Measurements from ENCODE around the gene CPT1B. TPM values are rescaled to one million over a fixed set of nuclear protein-coding genes. Genes with fewer than 3 reads are reported as not detected.
"Not testable (repeated sequence)": the region's sequence is repeated elsewhere in the genome, so short reads cannot be mapped to it uniquely, and the experiment has no call there.

Gene CPT1B
- polyA plus RNA-seq, 3 donors: 0.18 to 66.9 TPM; not detected in 1

DNA sequence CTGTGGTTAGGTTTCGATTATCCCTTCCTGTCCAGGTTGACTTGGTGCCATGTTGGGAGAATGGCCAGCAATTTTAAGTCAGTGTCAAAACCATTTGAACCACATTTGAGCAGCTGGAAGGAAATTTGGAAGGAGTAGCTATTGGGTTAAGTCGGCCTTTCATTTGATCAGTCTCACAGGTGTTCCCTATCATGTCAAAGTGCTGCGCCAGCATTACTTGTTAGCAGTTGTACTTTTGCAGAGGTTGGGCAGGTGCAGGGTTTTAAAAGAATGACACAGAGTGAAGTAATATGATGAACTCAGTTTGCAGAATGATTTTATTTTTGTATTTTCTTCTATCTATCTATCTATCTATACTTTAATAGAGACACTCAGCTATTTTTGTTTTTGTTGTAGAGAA lies 42.0 kb downstream of the CPT1B start:
- TF ChIP-seq, protein P1, sequence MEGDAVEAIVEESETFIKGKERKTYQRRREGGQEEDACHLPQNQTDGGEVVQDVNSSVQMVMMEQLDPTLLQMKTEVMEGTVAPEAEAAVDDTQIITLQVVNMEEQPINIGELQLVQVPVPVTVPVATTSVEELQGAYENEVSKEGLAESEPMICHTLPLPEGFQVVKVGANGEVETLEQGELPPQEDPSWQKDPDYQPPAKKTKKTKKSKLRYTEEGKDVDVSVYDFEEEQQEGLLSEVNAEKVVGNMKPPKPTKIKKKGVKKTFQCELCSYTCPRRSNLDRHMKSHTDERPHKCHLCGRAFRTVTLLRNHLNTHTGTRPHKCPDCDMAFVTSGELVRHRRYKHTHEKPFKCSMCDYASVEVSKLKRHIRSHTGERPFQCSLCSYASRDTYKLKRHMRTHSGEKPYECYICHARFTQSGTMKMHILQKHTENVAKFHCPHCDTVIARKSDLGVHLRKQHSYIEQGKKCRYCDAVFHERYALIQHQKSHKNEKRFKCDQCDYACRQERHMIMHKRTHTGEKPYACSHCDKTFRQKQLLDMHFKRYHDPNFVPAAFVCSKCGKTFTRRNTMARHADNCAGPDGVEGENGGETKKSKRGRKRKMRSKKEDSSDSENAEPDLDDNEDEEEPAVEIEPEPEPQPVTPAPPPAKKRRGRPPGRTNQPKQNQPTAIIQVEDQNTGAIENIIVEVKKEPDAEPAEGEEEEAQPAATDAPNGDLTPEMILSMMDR (IDR thresholded peaks at IDR 0.05): no peak
- H3K79me2 ChIP-seq (ENCODE audit: insufficient read depth, low read length): peaks cover 46% of the 10 kb centered on the region
- H3K27me3 Mint-ChIP-seq (ENCODE audit: low read depth in 3 of 3): peaks cover 0 to 1% (median 0%) of the 10 kb centered on the region in 3 donors
- H3K4me3 ChIP-seq (replicated peaks in 1 of 3; ENCODE audit: low read depth in 2 of 3, low read length in 3 of 3): no peak overlapping the region
- peaks cover 89% of the 10 kb centered on the region in 2 donors for H3K4me1 ChIP-seq (ENCODE audit: control insufficient read depth in 1 of 2, insufficient read depth in 2 of 2, low read length in 2 of 2)
- H3K4me3 Mint-ChIP-seq: no peak overlapping the region
- H3K27ac Mint-ChIP-seq: peak overlapping the region in 5 of 7 donors; percentile 15 to 100 (median 88)
- no peaks in the 10 kb centered on the region for H4K20me1 ChIP-seq (ENCODE audit: insufficient read depth, low read length)
- no peaks in the 10 kb centered on the region for H3K36me3 ChIP-seq (replicated peaks in 1 of 2; ENCODE audit: control insufficient read depth in 1 of 2, insufficient read depth in 2 of 2, low read length in 2 of 2)
- intact Hi-C loops (cut with micrococcal nuclease): loop anchor here in 1 of 2 donors (10.0 kb wide), 1 partner anchor 601 kb away; no protein-coding TSS in a partner anchor
- H3K9me3 Mint-ChIP-seq: no peaks in the 10 kb centered on the region
- WGBS (ENCODE audit: insufficient coverage): 71% methylated on average over 1 of the region's 3 CpGs
- no peak overlapping the region for H3K9ac ChIP-seq (ENCODE audit: insufficient read depth, low read length, poor library complexity, severe bottlenecking)
- H3K27me3 ChIP-seq (ENCODE audit: control insufficient read depth in 2 of 2, insufficient read depth in 2 of 2, low read length in 2 of 2): no peaks in the 10 kb centered on the region
- no peaks in the 10 kb centered on the region for H3K9me3 ChIP-seq (replicated peaks in 1 of 2; ENCODE audit: control insufficient read depth in 1 of 2, insufficient read depth in 1 of 2, low read length in 2 of 2)
- peaks cover 73% of the 10 kb centered on the region for H3K4me1 Mint-ChIP-seq
- H3K27ac ChIP-seq (ENCODE audit: low read depth in 1 of 2, low read length in 2 of 2): peak overlapping the region in 1 of 2 donors; percentile 100
- no peak for DNase-seq
- H3K36me3 Mint-ChIP-seq: peaks cover 5 to 7% of the 10 kb centered on the region in 2 donors
- H2AFZ ChIP-seq (ENCODE audit: insufficient read depth, low read depth, low read length, poor library complexity, severe bottlenecking): no peak overlapping the region
- H3K4me2 ChIP-seq (replicated peaks; ENCODE audit: extremely low read depth, low read length, poor library complexity, severe bottlenecking): no peak overlapping the region

DNA sequence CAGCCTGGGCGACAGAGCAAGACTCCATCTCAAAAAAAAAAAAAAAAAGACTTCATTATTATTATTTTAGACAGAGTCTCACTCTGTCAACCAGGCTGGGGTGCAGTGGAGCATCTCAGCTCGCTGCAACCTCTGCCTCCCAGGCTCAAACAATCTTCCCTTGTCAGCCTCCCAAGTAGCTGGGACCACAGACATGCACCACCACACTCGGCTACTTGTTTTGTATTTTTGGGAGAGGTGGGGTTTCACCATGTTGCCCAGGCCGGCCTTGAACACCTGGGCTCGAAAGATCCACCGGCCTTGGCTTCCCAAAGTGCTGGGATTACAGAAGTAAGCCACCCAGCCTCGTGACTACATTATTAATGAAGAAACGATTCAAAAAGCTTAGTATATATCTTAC lies 43.1 kb downstream of the CPT1B start:
- H3K27me3 ChIP-seq (ENCODE audit: control insufficient read depth in 2 of 2, insufficient read depth in 2 of 2, low read length in 2 of 2): no peaks in the 10 kb centered on the region
- peak overlapping the region; percentile 55 for H3K9ac ChIP-seq (ENCODE audit: insufficient read depth, low read length, poor library complexity, severe bottlenecking)
- H4K20me1 ChIP-seq (ENCODE audit: insufficient read depth, low read length): no peaks in the 10 kb centered on the region
- H3K36me3 ChIP-seq (replicated peaks in 1 of 2; ENCODE audit: control insufficient read depth in 1 of 2, insufficient read depth in 2 of 2, low read length in 2 of 2): no peaks in the 10 kb centered on the region
- peak overlapping the region in 1 of 3 experiments; percentile 41 for H3K4me3 ChIP-seq (replicated peaks in 1 of 3; ENCODE audit: low read depth in 2 of 3, low read length in 3 of 3)
- TF ChIP-seq, protein P1 (IDR thresholded peaks at IDR 0.05): no peak
- no peaks in the 10 kb centered on the region for H3K9me3 ChIP-seq (replicated peaks in 1 of 2; ENCODE audit: control insufficient read depth in 1 of 2, insufficient read depth in 1 of 2, low read length in 2 of 2)
- peaks cover 5 to 7% of the 10 kb centered on the region in 2 donors for H3K36me3 Mint-ChIP-seq
- H3K4me2 ChIP-seq (replicated peaks; ENCODE audit: extremely low read depth, low read length, poor library complexity, severe bottlenecking): peak overlapping the region; percentile 47
- H3K9me3 Mint-ChIP-seq: no peaks in the 10 kb centered on the region
- peak overlapping the region; percentile 99 to 100 (median 99) for H3K27ac Mint-ChIP-seq
- H3K4me1 Mint-ChIP-seq: peaks cover 63% of the 10 kb centered on the region
- H3K27me3 Mint-ChIP-seq (ENCODE audit: low read depth in 3 of 3): no peaks in the 10 kb centered on the region
- DNase-seq: no peak
- H2AFZ ChIP-seq (ENCODE audit: insufficient read depth, low read depth, low read length, poor library complexity, severe bottlenecking): no peak overlapping the region
- no CpG with 5 or more reads among the region's 8 CpGs for WGBS (ENCODE audit: insufficient coverage)
- intact Hi-C loops (cut with micrococcal nuclease): loop anchor here in 1 of 2 donors (10.0 kb wide), 1 partner anchor 600 kb away; no protein-coding TSS in a partner anchor
- H3K27ac ChIP-seq (ENCODE audit: low read depth in 1 of 2, low read length in 2 of 2): peak overlapping the region; percentile 100
- peak overlapping the region in 1 of 2 donors; percentile 59 for H3K4me3 Mint-ChIP-seq
- peaks cover 83 to 85% of the 10 kb centered on the region in 2 donors for H3K4me1 ChIP-seq (ENCODE audit: control insufficient read depth in 1 of 2, insufficient read depth in 2 of 2, low read length in 2 of 2)
- H3K79me2 ChIP-seq (ENCODE audit: insufficient read depth, low read length): peaks cover 57% of the 10 kb centered on the region

DNA sequence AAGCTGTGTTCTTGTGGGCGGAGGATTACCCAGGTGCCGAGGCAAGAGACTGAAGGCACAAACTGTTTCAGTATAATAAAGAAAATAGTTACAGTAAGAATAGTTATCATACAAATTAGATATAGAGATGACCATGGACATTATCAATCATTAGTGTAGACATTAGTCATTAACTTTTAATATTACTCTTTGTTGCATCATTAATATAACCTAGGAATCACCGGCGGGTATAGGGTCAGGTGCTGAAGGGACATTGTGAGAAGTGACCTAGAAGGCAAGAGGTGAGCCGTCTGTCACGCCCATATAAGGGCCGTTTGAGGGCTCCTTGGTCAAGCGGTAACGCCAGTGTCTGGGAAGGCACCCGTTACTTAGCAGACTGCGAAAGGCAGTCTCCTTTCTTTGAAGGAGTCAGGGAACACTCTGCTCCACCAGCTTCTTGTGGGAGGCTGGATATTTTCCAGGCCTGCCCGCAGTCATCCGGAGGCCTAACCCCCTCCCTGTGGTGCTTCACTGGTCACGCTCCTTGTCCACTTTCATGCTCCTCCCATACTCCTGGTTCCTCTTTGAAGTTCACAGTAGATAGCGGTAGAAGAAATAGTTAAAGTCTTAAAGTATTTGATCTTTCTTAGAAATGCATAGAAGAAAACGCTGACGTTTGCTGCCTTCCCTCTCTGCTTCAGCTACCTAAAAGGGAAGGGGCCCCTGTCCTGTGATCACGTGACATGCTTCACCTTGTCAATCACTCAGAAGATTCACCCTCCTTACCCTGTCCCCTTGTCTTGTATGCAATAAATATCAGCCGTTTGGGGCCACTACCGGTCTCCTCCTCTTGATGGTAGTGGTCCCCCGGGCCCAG lies 44.1 kb downstream of the CPT1B start:
- peak overlapping the region; percentile 55 for H3K9ac ChIP-seq (ENCODE audit: insufficient read depth, low read length, poor library complexity, severe bottlenecking)
- intact Hi-C loops (cut with micrococcal nuclease): loop anchor here in 1 of 2 donors (5.0 to 10.0 kb wide), 3 partner anchors 232 to 599 kb away; partner anchors contain the start of gene TRABD

More for the DNA sequence above, 44.1 kb downstream of the CPT1B start:
- H3K27me3 ChIP-seq (ENCODE audit: control insufficient read depth in 2 of 2, insufficient read depth in 2 of 2, low read length in 2 of 2); H3K36me3 ChIP-seq (replicated peaks in 1 of 2; ENCODE audit: control insufficient read depth in 1 of 2, insufficient read depth in 2 of 2, low read length in 2 of 2); H4K20me1 ChIP-seq (ENCODE audit: insufficient read depth, low read length); H3K27me3 Mint-ChIP-seq (ENCODE audit: low read depth in 3 of 3); H2AFZ ChIP-seq (ENCODE audit: insufficient read depth, low read depth, low read length, poor library complexity, severe bottlenecking); H3K9me3 ChIP-seq (replicated peaks in 1 of 2; ENCODE audit: control insufficient read depth in 1 of 2, insufficient read depth in 1 of 2, low read length in 2 of 2); H3K9me3 Mint-ChIP-seq: not testable (repeated sequence)
- Mint-ChIP-seq H3K27ac (peak overlapping the region; percentile 99 to 100 (median 99)), H3K4me3 (peak overlapping the region; percentile 81 to 90), H3K36me3 (peaks cover 6 to 10% of the 10 kb centered on the region in 2 donors), H3K4me1 (peaks cover 55% of the 10 kb centered on the region)
- WGBS (ENCODE audit: insufficient coverage): 24% methylated on average over 6 of the region's 21 CpGs
- DNase-seq: peak; percentile 64 to 71 (median 68)
- peak overlapping the region; percentile 95 for H3K4me2 ChIP-seq (replicated peaks; ENCODE audit: extremely low read depth, low read length, poor library complexity, severe bottlenecking)
- peak overlapping the region in 1 of 3 experiments; percentile 99 for H3K4me3 ChIP-seq (replicated peaks in 1 of 3; ENCODE audit: low read depth in 2 of 3, low read length in 3 of 3)
- H3K27ac ChIP-seq (ENCODE audit: low read depth in 1 of 2, low read length in 2 of 2): peak overlapping the region; percentile 100
- H3K4me1 ChIP-seq (ENCODE audit: control insufficient read depth in 1 of 2, insufficient read depth in 2 of 2, low read length in 2 of 2): peaks cover 76 to 87% of the 10 kb centered on the region in 2 donors
- peaks cover 67% of the 10 kb centered on the region for H3K79me2 ChIP-seq (ENCODE audit: insufficient read depth, low read length)

Measured in CD14-positive monocyte (primary cell).